Eye (tissue), 1 donor: ENCODE data around the gene PCBP4.
"Not testable (repeated sequence)": the region's sequence is repeated elsewhere in the genome, so short reads cannot be mapped to it uniquely, and the experiment has no call there.

Source experiments
- DNase-seq: peaks from one replicate; pipeline ENCODE4 v3.0.0-alpha.2; 2015

Gene PCBP4

GRCh38 chr3:51993657-51994056, 26.4 kb upstream of the PCBP4 start:
- DNase-seq = not testable (repeated sequence)

- DNase-seq = no peak
These were observed 24.9 kb upstream of the PCBP4 start for GRCh38 chr3:51992017-51992682.

GRCh38 chr3:51990501-51990971, 23.3 kb upstream of the PCBP4 start:
- not testable (repeated sequence) for DNase-seq

- no peak for DNase-seq
These were observed 21.3 kb upstream of the PCBP4 start for GRCh38 chr3:51988286-51989146.

- DNase-seq = no peak
These were observed 20.3 kb upstream of the PCBP4 start for GRCh38 chr3:51987568-51987967.

- DNase-seq = no peak
These were observed 19.0 kb upstream of the PCBP4 start for GRCh38 chr3:51986010-51986947.

- DNase-seq = no peak
These were observed 17.8 kb upstream of the PCBP4 start for GRCh38 chr3:51985063-51985462.

- no peak for DNase-seq
These were observed 17.0 kb upstream of the PCBP4 start for GRCh38 chr3:51984269-51984647.

GRCh38 chr3:51983578-51984268, 16.5 kb upstream of the PCBP4 start:
- DNase-seq = no peak

- DNase-seq = peak; percentile 86
These were observed 15.8 kb upstream of the PCBP4 start, which contains the start of gene ACY1 for GRCh38 chr3:51982838-51983577. ACY1 (plus strand) TSS chr3:51983535; CDS start chr3:51984065, 530 bp downstream.

GRCh38 chr3:51982352-51982837, 15.1 kb upstream of the PCBP4 start:
- DNase-seq = no peak

- no peak for DNase-seq
These were observed 13.0 kb upstream of the PCBP4 start for GRCh38 chr3:51980253-51980652.

- DNase-seq = no peak
These were observed 10.9 kb upstream of the PCBP4 start for GRCh38 chr3:51978143-51978502.

- no peak for DNase-seq
These were observed 10.3 kb upstream of the PCBP4 start for GRCh38 chr3:51977446-51978142.

- DNase-seq = peak; percentile 91
These were observed 8.7 kb upstream of the PCBP4 start for GRCh38 chr3:51975852-51976549.

GRCh38 chr3:51974963-51975851, 8.0 kb upstream of the PCBP4 start, which contains the start of gene ABHD14A:
ABHD14A (plus strand) TSS chr3:51975064; CDS start chr3:51975136, 72 bp downstream.
- peak; percentile 87 for DNase-seq

- DNase-seq = no peak
These were observed 7.2 kb upstream of the PCBP4 start for GRCh38 chr3:51974277-51974962.

GRCh38 chr3:51971350-51971749, 4.1 kb upstream of the PCBP4 start:
- no peak for DNase-seq
